ENCODE data around the gene TKFC.

Gene TKFC

GRCh38 chr11:61315260-61315659 lies 17.8 kb upstream of the TKFC start:
- no peak for DNase-seq (ENCODE audit: low spot score)

- no peak for DNase-seq (ENCODE audit: low spot score)
Observed at GRCh38 chr11:61325649-61326414, 7.2 kb upstream of the TKFC start.

- no peak for DNase-seq (ENCODE audit: low spot score)
Observed at GRCh38 chr11:61327669-61328071, 5.4 kb upstream of the TKFC start.

- DNase-seq (ENCODE audit: low spot score) = no peak
Observed at GRCh38 chr11:61328351-61328750, 4.7 kb upstream of the TKFC start.

GRCh38 chr11:61329871-61330270 lies 3.2 kb upstream of the TKFC start:
- DNase-seq (ENCODE audit: low spot score) = no peak

GRCh38 chr11:61331651-61332050 lies 1.4 kb upstream of the TKFC start:
- DNase-seq (ENCODE audit: low spot score) = no peak

GRCh38 chr11:61332281-61332796 lies 689 bp upstream of the TKFC start:
- peak; percentile 68 for DNase-seq (ENCODE audit: low spot score)

GRCh38 chr11:61333550-61334433 lies 764 bp downstream of the TKFC start:
- no peak for DNase-seq (ENCODE audit: low spot score)

GRCh38 chr11:61334434-61335354 lies 1.7 kb downstream of the TKFC start:
- DNase-seq (ENCODE audit: low spot score) = no peak

GRCh38 chr11:61335355-61335710 lies 2.3 kb downstream of the TKFC start:
- DNase-seq (ENCODE audit: low spot score) = no peak

- DNase-seq (ENCODE audit: low spot score) = peak; percentile 93
Observed at GRCh38 chr11:61336171-61336935, 3.3 kb downstream of the TKFC start.

- DNase-seq (ENCODE audit: low spot score) = no peak
Observed at GRCh38 chr11:61337706-61338470, 4.9 kb downstream of the TKFC start.

- DNase-seq (ENCODE audit: low spot score) = no peak
Observed at GRCh38 chr11:61338783-61339489, 5.9 kb downstream of the TKFC start.

- DNase-seq (ENCODE audit: low spot score) = no peak
Observed at GRCh38 chr11:61339490-61339878, 6.5 kb downstream of the TKFC start.

GRCh38 chr11:61340979-61341378 lies 8.0 kb downstream of the TKFC start:
- DNase-seq (ENCODE audit: low spot score) = no peak

GRCh38 chr11:61341706-61342105 lies 8.7 kb downstream of the TKFC start:
- DNase-seq (ENCODE audit: low spot score) = no peak

GRCh38 chr11:61342207-61342803 lies 9.3 kb downstream of the TKFC start:
- no peak for DNase-seq (ENCODE audit: low spot score)

GRCh38 chr11:61343792-61344745 lies 11.0 kb downstream of the TKFC start:
- DNase-seq (ENCODE audit: low spot score) = no peak

All from iPS-NIHi11 (cell line).